ENCODE data around the gene AHNAK.
"Not testable (repeated sequence)": the region's sequence is repeated elsewhere in the genome, so short reads cannot be mapped to it uniquely, and the experiment has no call there.

AHNAK gene

DNA sequence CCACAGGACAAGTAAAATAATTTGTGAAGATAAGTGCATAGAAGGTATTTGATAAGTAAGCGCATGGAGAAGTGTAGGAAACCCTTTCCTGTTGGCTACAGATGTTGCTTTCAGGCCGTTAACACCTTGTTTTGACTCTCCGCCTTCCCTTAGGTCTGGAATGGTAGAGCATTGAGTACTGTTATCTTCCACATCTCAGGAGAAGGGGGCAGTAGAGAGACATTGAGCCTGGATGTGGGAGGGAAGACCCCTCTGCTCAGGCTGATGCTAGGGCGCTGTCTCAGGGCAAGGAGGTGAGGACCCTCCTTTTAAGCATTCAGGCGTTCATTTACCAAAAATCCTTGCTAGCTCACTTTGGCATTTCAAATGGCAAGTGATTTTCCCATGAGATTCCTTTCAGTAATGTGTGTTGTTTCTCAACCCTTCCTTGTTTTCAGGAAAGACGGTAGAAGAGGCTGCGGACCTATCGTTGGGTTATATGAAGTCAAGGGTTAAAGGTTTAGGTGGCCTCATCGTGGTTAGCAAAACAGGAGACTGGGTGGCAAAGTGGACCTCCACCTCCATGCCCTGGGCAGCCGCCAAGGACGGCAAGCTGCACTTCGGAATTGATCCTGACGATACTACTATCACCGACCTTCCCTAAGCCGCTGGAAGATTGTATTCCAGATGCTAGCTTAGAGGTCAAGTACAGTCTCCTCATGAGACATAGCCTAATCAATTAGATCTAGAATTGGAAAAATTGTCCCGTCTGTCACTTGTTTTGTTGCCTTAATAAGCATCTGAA, 154.8 kb downstream of the AHNAK start:
- DNase-seq (ENCODE audit: insufficient read length) = no peak
- FAIRE-seq = no peak
- no peak for TF ChIP-seq POLR2A (IDR thresholded peaks at IDR 0.05; ENCODE audit: low read depth, low read length)
- TF ChIP-seq POLR2AphosphoS5 (IDR thresholded peaks at IDR 0.05; ENCODE audit: low read depth, low read length) = no peak
- TF ChIP-seq TAF1 (IDR thresholded peaks at IDR 0.05; ENCODE audit: borderline replicate concordance, low read depth, low read length) = no peak

DNA sequence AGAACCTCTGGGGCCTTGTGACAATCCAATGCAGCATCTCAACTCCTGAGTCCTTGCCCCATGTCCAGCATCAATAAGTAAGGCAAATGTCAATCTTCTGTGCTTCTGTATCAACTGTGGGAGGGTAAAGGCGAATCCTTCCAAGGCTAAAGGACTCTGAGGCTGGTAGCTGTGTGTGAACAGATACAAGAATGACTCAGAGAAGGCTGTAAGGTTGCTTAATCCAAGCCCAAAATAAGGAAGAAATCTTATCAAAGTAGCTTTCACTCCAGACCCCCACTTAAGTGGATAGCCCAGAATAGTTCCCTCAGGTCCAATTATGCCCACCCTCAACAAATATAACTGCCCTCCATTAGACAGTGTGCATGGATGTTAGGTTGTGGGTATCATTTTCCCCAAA, 155.9 kb downstream of the AHNAK start:
- DNase-seq (ENCODE audit: insufficient read length) (no peak), FAIRE-seq (no peak)
- no peak for TF ChIP-seq POLR2AphosphoS5 (IDR thresholded peaks at IDR 0.05; ENCODE audit: low read depth, low read length)
- TF ChIP-seq POLR2A (IDR thresholded peaks at IDR 0.05; ENCODE audit: low read depth, low read length) = no peak
- no peak for TF ChIP-seq TAF1 (IDR thresholded peaks at IDR 0.05; ENCODE audit: borderline replicate concordance, low read depth, low read length)

- no peak for FAIRE-seq
- no peak for TF ChIP-seq TAF1 (IDR thresholded peaks at IDR 0.05; ENCODE audit: borderline replicate concordance, low read depth, low read length)
- TF ChIP-seq POLR2AphosphoS5 (IDR thresholded peaks at IDR 0.05; ENCODE audit: low read depth, low read length) = no peak
- TF ChIP-seq POLR2A (IDR thresholded peaks at IDR 0.05; ENCODE audit: low read depth, low read length) = no peak
- DNase-seq (ENCODE audit: insufficient read length) = no peak
Observed at GRCh38 chr11:62390237-62390636, 156.4 kb downstream of the AHNAK start.

DNA sequence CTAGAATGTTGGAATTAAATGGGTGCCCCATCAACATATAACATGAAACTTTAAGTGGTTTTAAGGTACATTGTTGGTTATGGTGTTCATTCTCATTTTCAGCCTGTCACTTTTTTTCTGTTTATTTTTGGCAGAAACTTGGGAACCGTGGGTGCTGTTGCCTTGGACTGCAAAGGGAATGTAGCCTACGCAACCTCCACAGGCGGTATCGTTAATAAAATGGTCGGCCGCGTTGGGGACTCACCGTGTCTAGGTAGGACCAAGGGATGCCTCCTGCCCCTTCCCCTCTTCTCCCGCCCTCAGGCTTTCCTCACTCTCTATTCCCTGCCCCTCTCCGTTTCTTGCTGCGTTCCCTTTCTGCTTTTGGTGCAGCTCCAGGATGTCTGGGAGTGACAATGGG, 157.6 kb downstream of the AHNAK start:
- TF ChIP-seq POLR2A (IDR thresholded peaks at IDR 0.05; ENCODE audit: low read depth, low read length) (no peak), TAF1 (IDR thresholded peaks at IDR 0.05; ENCODE audit: borderline replicate concordance, low read depth, low read length) (no peak), POLR2AphosphoS5 (IDR thresholded peaks at IDR 0.05; ENCODE audit: low read depth, low read length) (no peak)
- no peak for DNase-seq (ENCODE audit: insufficient read length)
- no peak for FAIRE-seq

DNA sequence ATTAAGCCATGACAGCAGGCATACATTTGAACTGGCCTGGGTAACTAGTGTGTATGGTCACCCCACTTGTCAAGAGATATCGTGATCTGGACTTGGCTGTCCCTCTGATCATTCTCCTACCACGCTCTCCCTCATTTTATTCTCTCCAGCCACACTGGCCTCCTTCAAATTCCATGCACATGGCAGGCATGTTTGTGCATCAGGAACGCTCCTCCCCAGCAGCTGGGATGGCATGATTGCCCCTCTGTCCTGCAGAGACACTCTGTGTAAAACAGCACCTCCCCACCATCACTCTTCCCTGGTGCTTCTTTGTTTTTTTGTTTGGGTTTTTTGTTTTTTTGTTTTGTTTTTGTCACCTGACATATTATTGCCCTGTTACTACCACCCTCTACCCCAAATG, 159.2 kb downstream of the AHNAK start:
- no peak for FAIRE-seq
- TF ChIP-seq POLR2A (IDR thresholded peaks at IDR 0.05; ENCODE audit: low read depth, low read length) = no peak
- no peak for TF ChIP-seq POLR2AphosphoS5 (IDR thresholded peaks at IDR 0.05; ENCODE audit: low read depth, low read length)
- TF ChIP-seq TAF1 (IDR thresholded peaks at IDR 0.05; ENCODE audit: borderline replicate concordance, low read depth, low read length) = no peak

GRCh38 chr11:62386083-62386482, 160.5 kb downstream of the AHNAK start:
- not testable (repeated sequence) for FAIRE-seq; DNase-seq (ENCODE audit: insufficient read length)

More for the DNA sequence above, 159.2 kb downstream of the AHNAK start:
- DNase-seq (ENCODE audit: insufficient read length) = no peak

GRCh38 chr11:62383822-62384221, 162.8 kb downstream of the AHNAK start:
- FAIRE-seq (no peak), DNase-seq (ENCODE audit: insufficient read length) (no peak)
- TF ChIP-seq POLR2AphosphoS5 (IDR thresholded peaks at IDR 0.05; ENCODE audit: low read depth, low read length) (no peak), TAF1 (IDR thresholded peaks at IDR 0.05; ENCODE audit: borderline replicate concordance, low read depth, low read length) (no peak)

Measured in GM12892 (cell line).